Testis (tissue), 3 donors: ENCODE measurements around the gene DGKD. TPM values are rescaled to one million over a fixed set of nuclear protein-coding genes. Genes with fewer than 3 reads are reported as not detected.

ENCODE experiments used
- DNase-seq: peaks from one replicate; pipeline ENCODE4 v3.0.0-alpha.2; 2019
- H3K27ac ChIP-seq, 2 donors: fragments of 200-600 bp; sonication (generic); one replicate each; pipeline ENCODE4 v1.5.1; 2019
- H3K27me3 ChIP-seq: fragments of 200-600 bp; sonication (generic); one replicate; pipeline ENCODE4 v1.5.1; 2019
- H3K36me3 ChIP-seq: fragments of 200-600 bp; sonication (generic); one replicate; pipeline ENCODE4 v1.5.1; 2017; ENCODE audit warnings: low read depth; ENCODE audit errors: missing control alignments
- H3K4me1 ChIP-seq: fragments of 200-600 bp; sonication (generic); one replicate; pipeline ENCODE4 v1.5.1; 2019
- H3K4me3 ChIP-seq, 2 donors: fragments of 200-600 bp; sonication (generic); one replicate each; pipeline ENCODE4 v1.5.1; 2017 to 2019
- H3K9me3 ChIP-seq: fragments of 200-600 bp; sonication (generic); one replicate; pipeline ENCODE4 v1.5.1; 2017
- POLR2A ChIP-seq: fragments of 450-650 bp; IDR thresholded peaks from one replicate; pipeline ENCODE4 v1.6.1; 2017; ENCODE audit warnings: antibody characterized with exemption, mild to moderate bottlenecking, moderate library complexity
- WGBS, 2 donors: methylation state at CpG; one replicate each; pipeline ENCODE4 v1.1.5; 2018; 5-methylcytosine and 5-hydroxymethylcytosine counted together
- intact Hi-C: fragments of 100-400 bp; cut with DNase I; formaldehyde crosslinking; loops from one replicate; pipeline ENCODE4 v1.15.1; 2023; ENCODE audit warnings: low total_unique reads
- polyA plus RNA-seq: library from polyadenylated mRNA; stranded (reverse); fragments of 350-450 nt; fragmentation: Illumina TruSeq; extraction: RNeasy Lipid Tissue Mini Kit (QIAGEN cat#74804); gene quantifications from one replicate; pipeline ENCODE4 v1.2.3, GENCODE V29; 2014; ENCODE audit warnings: low read depth, low replicate concordance; ENCODE audit not compliant: insufficient read depth
- total RNA-seq, 2 donors: library from RNA; depleted of rRNA; stranded (reverse); fragments of >200 nt; gene quantifications; one replicate each; pipeline ENCODE4 v1.2.3, GENCODE V29; 2016
- TF ChIP-seq, protein P1 (sequence below), 3 experiments: fragments of 450-650 bp in 2 of 3; fragments of 200-600 bp in 1 of 3; sonication (generic) in 1 of 3; IDR thresholded peaks; one replicate each; pipeline ENCODE4 v1.5.1; 2016 to 2019; ENCODE audit warnings: antibody characterized with exemption in 3 of 3, mild to moderate bottlenecking in 2 of 3, moderate library complexity in 1 of 3

The DGKD gene
- total and polyA plus RNA-seq, 3 donors from 2014 or later: 65.1 to 80.1 (median 66.7) TPM

- TF ChIP-seq, protein P1, sequence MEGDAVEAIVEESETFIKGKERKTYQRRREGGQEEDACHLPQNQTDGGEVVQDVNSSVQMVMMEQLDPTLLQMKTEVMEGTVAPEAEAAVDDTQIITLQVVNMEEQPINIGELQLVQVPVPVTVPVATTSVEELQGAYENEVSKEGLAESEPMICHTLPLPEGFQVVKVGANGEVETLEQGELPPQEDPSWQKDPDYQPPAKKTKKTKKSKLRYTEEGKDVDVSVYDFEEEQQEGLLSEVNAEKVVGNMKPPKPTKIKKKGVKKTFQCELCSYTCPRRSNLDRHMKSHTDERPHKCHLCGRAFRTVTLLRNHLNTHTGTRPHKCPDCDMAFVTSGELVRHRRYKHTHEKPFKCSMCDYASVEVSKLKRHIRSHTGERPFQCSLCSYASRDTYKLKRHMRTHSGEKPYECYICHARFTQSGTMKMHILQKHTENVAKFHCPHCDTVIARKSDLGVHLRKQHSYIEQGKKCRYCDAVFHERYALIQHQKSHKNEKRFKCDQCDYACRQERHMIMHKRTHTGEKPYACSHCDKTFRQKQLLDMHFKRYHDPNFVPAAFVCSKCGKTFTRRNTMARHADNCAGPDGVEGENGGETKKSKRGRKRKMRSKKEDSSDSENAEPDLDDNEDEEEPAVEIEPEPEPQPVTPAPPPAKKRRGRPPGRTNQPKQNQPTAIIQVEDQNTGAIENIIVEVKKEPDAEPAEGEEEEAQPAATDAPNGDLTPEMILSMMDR (IDR thresholded peaks at IDR 0.05): no peak
- intact Hi-C loops: no loop called here
- Histone ChIP-seq H3K9me3 (no peaks in the 10 kb centered on the region), H3K4me1 (no peaks in the 10 kb centered on the region), H3K36me3 (no peaks in the 10 kb centered on the region), H3K4me3 (no peak overlapping the region), H3K27me3 (no peaks in the 10 kb centered on the region), H3K27ac (no peak overlapping the region)
- no peak for DNase-seq
- WGBS, 2 donors: 93% methylated on average over 17 to 21 of the region's 22 CpGs
Measured at GRCh38 chr2:233468047-233468740, 113.9 kb downstream of the DGKD start.

DNA sequence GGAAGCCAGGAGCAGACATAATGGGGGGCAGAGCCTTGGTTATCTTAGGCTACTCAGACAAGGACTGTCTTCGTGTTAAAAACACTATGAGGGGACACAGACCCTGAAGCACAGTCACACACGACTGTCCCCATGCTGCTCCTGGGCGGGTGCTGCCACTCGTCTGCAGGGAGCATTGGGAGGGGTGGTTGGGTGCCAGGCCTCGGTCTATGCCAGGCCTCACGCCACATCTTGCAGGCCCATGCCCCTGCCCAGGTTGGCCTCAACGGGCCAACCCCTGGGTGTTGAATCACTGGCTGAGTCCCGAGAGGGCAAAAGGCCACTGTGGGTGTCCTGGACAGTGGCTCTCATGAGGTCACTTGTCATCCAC is 114.4 kb downstream of the DGKD start:
- H3K27ac ChIP-seq: no peak overlapping the region
- H3K27me3 ChIP-seq: no peaks in the 10 kb centered on the region
- H3K4me1 ChIP-seq: no peaks in the 10 kb centered on the region
- no peak for DNase-seq
- WGBS, 2 donors: 80 to 96% methylated on average over 1 to 8 of the region's 8 CpGs
- no peak overlapping the region for H3K4me3 ChIP-seq
- no peaks in the 10 kb centered on the region for H3K36me3 ChIP-seq
- TF ChIP-seq POLR2A: no peak
- TF ChIP-seq, protein P1 (IDR thresholded peaks at IDR 0.05): no peak
- intact Hi-C loops: no loop called here
- no peaks in the 10 kb centered on the region for H3K9me3 ChIP-seq

- H3K27ac ChIP-seq: peak overlapping the region; percentile 62 to 63
- no peaks in the 10 kb centered on the region for H3K9me3 ChIP-seq
- WGBS, 2 donors: 55 to 76% methylated on average over 13 to 32 of the region's 32 CpGs
- H3K36me3 ChIP-seq: no peaks in the 10 kb centered on the region
- DNase-seq: no peak
- H3K27me3 ChIP-seq: no peaks in the 10 kb centered on the region
- TF ChIP-seq, protein P1 (IDR thresholded peaks at IDR 0.05): no peak
- no peak for TF ChIP-seq POLR2A
- intact Hi-C loops: no loop called here
- H3K4me3 ChIP-seq: no peak overlapping the region
- no peaks in the 10 kb centered on the region for H3K4me1 ChIP-seq
Measured at GRCh38 chr2:233469261-233470010, 115.1 kb downstream of the DGKD start.

GRCh38 chr2:233470011-233470687 is 115.9 kb downstream of the DGKD start:
- H3K4me3 ChIP-seq: no peak overlapping the region
- peak overlapping the region; percentile 62 to 63 for H3K27ac ChIP-seq
- intact Hi-C loops: no loop called here
- no peaks in the 10 kb centered on the region for H3K36me3 ChIP-seq
- TF ChIP-seq, protein P1 (IDR thresholded peaks at IDR 0.05): no peak
- no peak for TF ChIP-seq POLR2A
- 69 to 70% methylated on average over 17 to 20 of the region's 20 CpGs for WGBS, 2 donors
- no peaks in the 10 kb centered on the region for H3K4me1 ChIP-seq
- H3K27me3 ChIP-seq: no peaks in the 10 kb centered on the region
- H3K9me3 ChIP-seq: no peaks in the 10 kb centered on the region
- peak; percentile 53 for DNase-seq
